IMR-90 (cell line): ENCODE results near the gene FNTB. TPM values are rescaled to one million over a fixed set of nuclear protein-coding genes. Genes with fewer than 3 reads are reported as not detected.

Experiments used
- ATAC-seq: fragments of 200-7000 bp; cut with Tn5 transposase; 2 replicates; pipeline ENCODE4 v1.9.1; 2020; ENCODE audit warnings: low read depth, mild to moderate bottlenecking, moderate library complexity
- BruUV-seq: library from RNA; stranded (reverse); fragments of 400-500 nt; replicated peaks from 2 replicates; lab custom pipeline; 2021; lab: Mats Ljungman, UMichigan
- CTCF ChIA-PET: fragments of 300-600 bp; formaldehyde crosslinking; extraction: SDS; loops from one replicate; lab custom pipeline; 2021; ENCODE audit warnings: antibody characterized with exemption; lab: Yijun Ruan, JAX
- POLR2A ChIA-PET: fragments of 300-600 bp; sonication (Branson Sonifier 250); formaldehyde crosslinking; loops from one replicate; lab custom pipeline; 2022; ENCODE audit warnings: antibody characterized with exemption; ENCODE audit not compliant: unreplicated experiment; lab: Charles Lee
- DNase-seq: peaks from one replicate; pipeline ENCODE4 v3.0.0; 2013
- H2AFZ ChIP-seq: replicated peaks from 2 replicates; pipeline ENCODE3; 2013; ENCODE audit warnings: low read length, mild to moderate bottlenecking; ENCODE audit not compliant: poor library complexity
- H2AK5ac ChIP-seq: 2 replicates; pipeline ENCODE4 v1.6.1; 2013; ENCODE audit warnings: low read depth, low read length, inconsistent platforms
- H2AK9ac ChIP-seq: replicated peaks from 2 replicates; pipeline ENCODE3; 2013; ENCODE audit warnings: mild to moderate bottlenecking, low read depth, low read length, moderate library complexity; ENCODE audit not compliant: poor library complexity
- H2BK120ac ChIP-seq: 2 replicates; pipeline ENCODE4 v1.6.1; 2013; ENCODE audit warnings: low read depth, low read length, inconsistent platforms
- H2BK15ac ChIP-seq: 3 replicates; pipeline ENCODE4 v1.6.1; 2013; ENCODE audit warnings: low read depth, low read length, inconsistent platforms
- H2BK20ac ChIP-seq: 2 replicates; pipeline ENCODE4 v1.6.1; 2013; ENCODE audit warnings: low read depth, mild to moderate bottlenecking, inconsistent platforms, low read length, moderate library complexity
- H2BK5ac ChIP-seq: 2 replicates; pipeline ENCODE4 v1.6.1; 2013; ENCODE audit warnings: mild to moderate bottlenecking, low read depth, low read length, inconsistent platforms; ENCODE audit not compliant: poor library complexity, severe bottlenecking
- H3K14ac ChIP-seq: replicated peaks from 2 replicates; pipeline ENCODE4 v1.6.1; 2013; ENCODE audit warnings: low read depth, low read length, inconsistent platforms
- H3K18ac ChIP-seq: 2 replicates; pipeline ENCODE4 v1.6.1; 2013; ENCODE audit warnings: low read depth, low read length, control low read depth
- H3K23ac ChIP-seq: 2 replicates; pipeline ENCODE4 v1.6.1; 2013; ENCODE audit warnings: low read depth, low read length, inconsistent platforms
- H3K27ac ChIP-seq: 2 replicates; pipeline ENCODE4 v1.5.1; 2013; ENCODE audit warnings: mild to moderate bottlenecking, control low read depth, low read length; ENCODE audit not compliant: insufficient read depth
- H3K27me3 ChIP-seq: 2 replicates; pipeline ENCODE4 v1.6.1; 2013; ENCODE audit warnings: low read length; ENCODE audit not compliant: control insufficient read depth, insufficient read depth
- H3K36me3 ChIP-seq: 2 replicates; pipeline ENCODE4 v1.6.1; 2013; ENCODE audit warnings: low read length, mixed read lengths; ENCODE audit not compliant: control insufficient read depth, insufficient read depth
- H3K4ac ChIP-seq: 2 replicates; pipeline ENCODE4 v1.6.1; 2013; ENCODE audit warnings: low read depth, low read length, inconsistent platforms
- H3K4me1 ChIP-seq: 2 replicates; pipeline ENCODE4 v1.6.1; 2013; ENCODE audit warnings: low read length, mixed read lengths; ENCODE audit not compliant: control insufficient read depth, insufficient read depth
- H3K4me2 ChIP-seq: 2 replicates; pipeline ENCODE4 v1.6.1; 2013; ENCODE audit warnings: low read depth, mild to moderate bottlenecking, control low read depth, low read length, moderate library complexity
- H3K4me3 ChIP-seq: 2 replicates; pipeline ENCODE4 v1.5.1; 2013; ENCODE audit warnings: low read depth, mild to moderate bottlenecking, control low read depth, low read length, moderate library complexity; ENCODE audit not compliant: insufficient read depth
- H3K56ac ChIP-seq: 2 replicates; pipeline ENCODE4 v1.6.1; 2013; ENCODE audit warnings: low read length, inconsistent platforms; ENCODE audit not compliant: insufficient read depth; ENCODE audit errors: extremely low read depth
- H3K79me1 ChIP-seq, 2 experiments: 2 replicates each; pipeline ENCODE4 v1.6.1; 2013; ENCODE audit warnings: low read length in 2 of 2, inconsistent platforms in 1 of 2, low read depth in 1 of 2
- H3K9ac ChIP-seq: 2 replicates; pipeline ENCODE4 v1.6.1; 2013; ENCODE audit warnings: low read depth, low read length, control low read depth
- H3K9me1 ChIP-seq: 2 replicates; pipeline ENCODE4 v1.6.1; 2013; ENCODE audit warnings: low read length, inconsistent platforms; ENCODE audit not compliant: insufficient read depth
- H3K9me3 ChIP-seq: 2 replicates; pipeline ENCODE4 v1.6.1; 2013; ENCODE audit warnings: low read length; ENCODE audit not compliant: control insufficient read depth, insufficient read depth
- H4K20me1 ChIP-seq: 2 replicates; pipeline ENCODE4 v1.6.1; 2013; ENCODE audit warnings: low read length, inconsistent platforms; ENCODE audit not compliant: insufficient read depth
- H4K5ac ChIP-seq: 2 replicates; pipeline ENCODE4 v1.6.1; 2013; ENCODE audit warnings: mild to moderate bottlenecking, low read depth, low read length, control low read depth
- H4K8ac ChIP-seq, 2 experiments: 2 replicates each; pipeline ENCODE4 v1.6.1; 2013; ENCODE audit warnings: low read depth in 2 of 2, low read length in 2 of 2, control low read depth in 1 of 2, inconsistent platforms in 1 of 2
- H4K91ac ChIP-seq: 2 replicates; pipeline ENCODE4 v1.6.1; 2013; ENCODE audit warnings: low read depth, low read length, inconsistent platforms; ENCODE audit not compliant: insufficient read depth
- BHLHE40 ChIP-seq: fragments of 150-350 bp; IDR thresholded peaks from 2 replicates; pipeline ENCODE4 v1.6.1; 2016; ENCODE audit warnings: mild to moderate bottlenecking, low read depth, low read length
- CEBPB ChIP-seq: IDR thresholded peaks from 2 replicates; pipeline ENCODE4 v1.6.1; 2012; ENCODE audit warnings: low read depth, low read length, improper control_type of control experiment
- CHD1 ChIP-seq: IDR thresholded peaks from 2 replicates; pipeline ENCODE4 v1.6.1; 2012; ENCODE audit warnings: low read depth, low read length, improper control_type of control experiment
- CTCF ChIP-seq: conservative IDR thresholded peaks from 2 replicates; pipeline ENCODE4 v1.5.1; 2012; ENCODE audit warnings: mild to moderate bottlenecking, low read depth, low read length, improper control_type of control experiment
- ELK1 ChIP-seq: fragments of 150-350 bp; IDR thresholded peaks from 2 replicates; pipeline ENCODE4 v1.6.1; 2016; ENCODE audit warnings: low read depth, mild to moderate bottlenecking, low read length, moderate library complexity, borderline replicate concordance
- FOS ChIP-seq: fragments of 150-350 bp; IDR thresholded peaks from 2 replicates; pipeline ENCODE4 v1.6.1; 2016; ENCODE audit warnings: low read depth, low read length
- MAFK ChIP-seq: IDR thresholded peaks from 2 replicates; pipeline ENCODE4 v1.6.1; 2012; ENCODE audit warnings: low read depth, low read length, improper control_type of control experiment
- MAZ ChIP-seq: IDR thresholded peaks from 2 replicates; pipeline ENCODE4 v1.6.1; 2012; ENCODE audit warnings: low read depth, mild to moderate bottlenecking, low read length, improper control_type of control experiment, moderate library complexity, borderline replicate concordance
- MXI1 ChIP-seq: IDR thresholded peaks from 2 replicates; pipeline ENCODE4 v1.6.1; 2012; ENCODE audit warnings: low read depth, mild to moderate bottlenecking, low read length, moderate library complexity, borderline replicate concordance
- NFE2L2 ChIP-seq: fragments of 150-350 bp; IDR thresholded peaks from 2 replicates; pipeline ENCODE4 v1.6.1; 2016; ENCODE audit warnings: low read depth, mild to moderate bottlenecking, low read length
- POLR2A ChIP-seq: IDR thresholded peaks from 2 replicates; pipeline ENCODE4 v1.6.1; 2012; ENCODE audit warnings: mild to moderate bottlenecking, low read depth, low read length
- RAD21 ChIP-seq: IDR thresholded peaks from 2 replicates; pipeline ENCODE4 v1.6.1; 2012; ENCODE audit warnings: low read length, improper control_type of control experiment
- RCOR1 ChIP-seq: IDR thresholded peaks from 2 replicates; pipeline ENCODE4 v1.6.1; 2012; ENCODE audit warnings: mild to moderate bottlenecking, low read length, improper control_type of control experiment; ENCODE audit not compliant: insufficient replicate concordance
- RFX5 ChIP-seq: IDR thresholded peaks from 2 replicates; pipeline ENCODE4 v1.8.0; 2012; ENCODE audit warnings: low read depth, mild to moderate bottlenecking, low read length, moderate library complexity
- SMC3 ChIP-seq: fragments of 150-350 bp; IDR thresholded peaks from 2 replicates; pipeline ENCODE4 v1.6.1; 2016; ENCODE audit warnings: low read depth, mild to moderate bottlenecking, antibody characterized with exemption, low read length, moderate library complexity
- USF2 ChIP-seq: fragments of 150-350 bp; IDR thresholded peaks from 2 replicates; pipeline ENCODE4 v1.6.1; 2017; ENCODE audit warnings: mild to moderate bottlenecking, antibody characterized with exemption, low read length, low read depth
- WGBS, 2 experiments: methylation state at CpG; one replicate each; pipeline versions ENCODE4 v1.1.5 to v1.1.7; 2013; ENCODE audit warnings: missing lambda C conversion rate in 2 of 2; ENCODE audit not compliant: insufficient read length in 1 of 2; ENCODE audit errors: extremely low coverage in 2 of 2; 5-methylcytosine and 5-hydroxymethylcytosine counted together
- dilution Hi-C: fragments of 300-500 bp; cut with HindIII; formaldehyde crosslinking; loops from one replicate; pipeline ENCODE4 v1.14.3; 2018; ENCODE audit warnings: low sequenced_read_pairs; ENCODE audit not compliant: unreplicated experiment
- in situ Hi-C: fragments of 300-500 bp; cut with MboI; formaldehyde crosslinking; loops from 3 replicates; pipeline ENCODE4 v1.14.3; 2019; ENCODE audit warnings: low sequenced_read_pairs, inconsistent platforms, mixed read lengths
- intact Hi-C: fragments of 100-400 bp; cut with micrococcal nuclease; formaldehyde crosslinking; loops from 2 replicates; pipeline ENCODE4 v1.10.0; 2022
- polyA plus RNA-seq, 3 experiments: library from polyadenylated mRNA; depleted of rRNA; stranded (reverse); fragments of >200 nt; gene quantifications; 2 replicates each; pipeline ENCODE4 v1.2.3, GENCODE V29; 2012; ENCODE audit warnings: low replicate concordance in 1 of 3
- total RNA-seq: library from RNA; depleted of rRNA; stranded (reverse); fragments of >200 nt; gene quantifications from 2 replicates; pipeline ENCODE4 v1.2.3, GENCODE V29; 2012

The FNTB gene
- total and polyA plus RNA-seq, 2 of the 4 experiments (the other 2 are of a cell fraction): 9.9 to 18.5 TPM

- Histone ChIP-seq H2BK20ac (no peak overlapping the region), H3K4me3 (no peak overlapping the region), H3K23ac (no peak overlapping the region), H3K36me3 (peaks cover 21% of the 10 kb centered on the region), H2BK120ac (no peak overlapping the region), H3K4me1 (no peaks in the 10 kb centered on the region), H3K27ac (no peak overlapping the region), H4K5ac (no peak overlapping the region), H2AK9ac (no peak overlapping the region), H3K56ac (no peak overlapping the region), H3K4me2 (no peak overlapping the region), H2BK15ac (no peak overlapping the region), H3K9me1 (peaks cover 4% of the 10 kb centered on the region; the same call in 1 of the 2 replicates), H3K9me3 (no peaks in the 10 kb centered on the region), H3K4ac (no peak overlapping the region), H4K20me1 (no peaks in the 10 kb centered on the region; the same call in 1 of the 2 replicates), H3K9ac (no peak overlapping the region), H4K91ac (no peak overlapping the region), H4K8ac (no peak overlapping the region), H3K18ac (no peak overlapping the region), H2BK5ac (no peak overlapping the region), H3K27me3 (no peaks in the 10 kb centered on the region), H3K14ac (no peak overlapping the region), H3K79me1 (no peaks in the 10 kb centered on the region; a peak in 1 of 4 replicates), H2AK5ac (no peak overlapping the region), H2AFZ (no peak overlapping the region)
- DNase-seq (no peak), ATAC-seq (no peak)
- CTCF ChIA-PET: no interaction called here
- dilution Hi-C loops (no loop called here), in situ Hi-C loops (no loop called here), intact Hi-C loops (no loop called here)
- BruUV-seq: no TSS peak
- POLR2A ChIA-PET: no interaction called here
- TF ChIP-seq MAFK: no peak
- TF ChIP-seq CTCF: no peak
- no peak for TF ChIP-seq FOS
- no peak for TF ChIP-seq USF2
- TF ChIP-seq NFE2L2: no peak
- TF ChIP-seq POLR2A: no peak
- no peak for TF ChIP-seq ELK1
- no peak for TF ChIP-seq SMC3
- no peak for TF ChIP-seq CHD1
- TF ChIP-seq RFX5: no peak
- TF ChIP-seq RCOR1: no peak
- no peak for TF ChIP-seq MAZ
- no peak for TF ChIP-seq MXI1
- no peak for TF ChIP-seq RAD21
- no peak for TF ChIP-seq BHLHE40
- TF ChIP-seq CEBPB: no peak
- no CpG with 5 or more reads among the region's 2 CpGs for WGBS, 2 experiments
Observed at GRCh38 chr14:64944041-64944440, 42.7 kb upstream of the FNTB start.
